Measurements from ENCODE around the gene ASB4.

Gene ASB4

GRCh38 chr7:95470452-95470851 is 15.3 kb upstream of the ASB4 start:
- H3K27me3 ChIP-seq (ENCODE audit: control insufficient read depth, insufficient read depth, low read length): no peaks in the 10 kb centered on the region
- no peak overlapping the region for H3K9ac ChIP-seq (ENCODE audit: low read length)
- H3K36me3 ChIP-seq (ENCODE audit: control insufficient read depth, insufficient read depth, low read length): no peaks in the 10 kb centered on the region
- H3K27ac ChIP-seq (ENCODE audit: low read depth, low read length): no peak overlapping the region
- H3K4me1 ChIP-seq (ENCODE audit: control insufficient read depth, insufficient read depth, low read length): no peaks in the 10 kb centered on the region
- no peak overlapping the region for H3K4me3 ChIP-seq (ENCODE audit: low read length)

GRCh38 chr7:95471071-95471470 is 14.7 kb upstream of the ASB4 start:
- H3K27me3 ChIP-seq (ENCODE audit: control insufficient read depth, insufficient read depth, low read length): no peaks in the 10 kb centered on the region
- H3K4me1 ChIP-seq (ENCODE audit: control insufficient read depth, insufficient read depth, low read length): no peaks in the 10 kb centered on the region
- no peak overlapping the region for H3K27ac ChIP-seq (ENCODE audit: low read depth, low read length)
- H3K36me3 ChIP-seq (ENCODE audit: control insufficient read depth, insufficient read depth, low read length): no peaks in the 10 kb centered on the region
- no peak overlapping the region for H3K4me3 ChIP-seq (ENCODE audit: low read length)
- no peak overlapping the region for H3K9ac ChIP-seq (ENCODE audit: low read length)

GRCh38 chr7:95472581-95473161 is 13.1 kb upstream of the ASB4 start:
- Histone ChIP-seq H3K36me3 (ENCODE audit: control insufficient read depth, insufficient read depth, low read length) (no peaks in the 10 kb centered on the region), H3K4me1 (ENCODE audit: control insufficient read depth, insufficient read depth, low read length) (no peaks in the 10 kb centered on the region), H3K27ac (ENCODE audit: low read depth, low read length) (no peak overlapping the region), H3K27me3 (ENCODE audit: control insufficient read depth, insufficient read depth, low read length) (no peaks in the 10 kb centered on the region), H3K9ac (ENCODE audit: low read length) (no peak overlapping the region), H3K4me3 (ENCODE audit: low read length) (no peak overlapping the region)

- no peaks in the 10 kb centered on the region for H3K27me3 ChIP-seq (ENCODE audit: control insufficient read depth, insufficient read depth, low read length)
- H3K4me3 ChIP-seq (ENCODE audit: low read length): no peak overlapping the region
- H3K4me1 ChIP-seq (ENCODE audit: control insufficient read depth, insufficient read depth, low read length): no peaks in the 10 kb centered on the region
- H3K9ac ChIP-seq (ENCODE audit: low read length): no peak overlapping the region
- no peak overlapping the region for H3K27ac ChIP-seq (ENCODE audit: low read depth, low read length)
- no peaks in the 10 kb centered on the region for H3K36me3 ChIP-seq (ENCODE audit: control insufficient read depth, insufficient read depth, low read length)
Measured at GRCh38 chr7:95473276-95473985, 12.3 kb upstream of the ASB4 start.

GRCh38 chr7:95476072-95476847 is 9.5 kb upstream of the ASB4 start:
- Histone ChIP-seq H3K27ac (ENCODE audit: low read depth, low read length) (no peak overlapping the region), H3K27me3 (ENCODE audit: control insufficient read depth, insufficient read depth, low read length) (no peaks in the 10 kb centered on the region), H3K4me1 (ENCODE audit: control insufficient read depth, insufficient read depth, low read length) (no peaks in the 10 kb centered on the region), H3K9ac (ENCODE audit: low read length) (no peak overlapping the region), H3K4me3 (ENCODE audit: low read length) (no peak overlapping the region), H3K36me3 (ENCODE audit: control insufficient read depth, insufficient read depth, low read length) (no peaks in the 10 kb centered on the region)

- Histone ChIP-seq H3K4me3 (ENCODE audit: low read length) (no peak overlapping the region), H3K27me3 (ENCODE audit: control insufficient read depth, insufficient read depth, low read length) (no peaks in the 10 kb centered on the region), H3K36me3 (ENCODE audit: control insufficient read depth, insufficient read depth, low read length) (no peaks in the 10 kb centered on the region), H3K27ac (ENCODE audit: low read depth, low read length) (no peak overlapping the region), H3K9ac (ENCODE audit: low read length) (no peak overlapping the region), H3K4me1 (ENCODE audit: control insufficient read depth, insufficient read depth, low read length) (no peaks in the 10 kb centered on the region)
Measured at GRCh38 chr7:95476904-95477594, 8.7 kb upstream of the ASB4 start.

- H3K27me3 ChIP-seq (ENCODE audit: control insufficient read depth, insufficient read depth, low read length): no peaks in the 10 kb centered on the region
- no peaks in the 10 kb centered on the region for H3K36me3 ChIP-seq (ENCODE audit: control insufficient read depth, insufficient read depth, low read length)
- H3K27ac ChIP-seq (ENCODE audit: low read depth, low read length): no peak overlapping the region
- H3K4me3 ChIP-seq (ENCODE audit: low read length): no peak overlapping the region
- H3K4me1 ChIP-seq (ENCODE audit: control insufficient read depth, insufficient read depth, low read length): no peaks in the 10 kb centered on the region
- H3K9ac ChIP-seq (ENCODE audit: low read length): no peak overlapping the region
Measured at GRCh38 chr7:95478272-95479037, 7.3 kb upstream of the ASB4 start.

GRCh38 chr7:95479992-95480624 is 5.6 kb upstream of the ASB4 start:
- Histone ChIP-seq H3K4me1 (ENCODE audit: control insufficient read depth, insufficient read depth, low read length) (no peaks in the 10 kb centered on the region), H3K36me3 (ENCODE audit: control insufficient read depth, insufficient read depth, low read length) (no peaks in the 10 kb centered on the region), H3K27ac (ENCODE audit: low read depth, low read length) (no peak overlapping the region), H3K9ac (ENCODE audit: low read length) (no peak overlapping the region), H3K27me3 (ENCODE audit: control insufficient read depth, insufficient read depth, low read length) (no peaks in the 10 kb centered on the region), H3K4me3 (ENCODE audit: low read length) (no peak overlapping the region)

- Histone ChIP-seq H3K4me3 (ENCODE audit: low read length) (no peak overlapping the region), H3K9ac (ENCODE audit: low read length) (no peak overlapping the region), H3K27ac (ENCODE audit: low read depth, low read length) (no peak overlapping the region), H3K27me3 (ENCODE audit: control insufficient read depth, insufficient read depth, low read length) (no peaks in the 10 kb centered on the region), H3K4me1 (ENCODE audit: control insufficient read depth, insufficient read depth, low read length) (no peaks in the 10 kb centered on the region), H3K36me3 (ENCODE audit: control insufficient read depth, insufficient read depth, low read length) (no peaks in the 10 kb centered on the region)
Measured at GRCh38 chr7:95481271-95482165, 4.2 kb upstream of the ASB4 start.

GRCh38 chr7:95482424-95482823 is 3.3 kb upstream of the ASB4 start:
- Histone ChIP-seq H3K4me3 (ENCODE audit: low read length) (no peak overlapping the region), H3K27ac (ENCODE audit: low read depth, low read length) (no peak overlapping the region)

GRCh38 chr7:95490231-95490762 is 4.6 kb downstream of the ASB4 start:
- Histone ChIP-seq H3K27me3 (ENCODE audit: control insufficient read depth, insufficient read depth, low read length) (no peaks in the 10 kb centered on the region), H3K4me1 (ENCODE audit: control insufficient read depth, insufficient read depth, low read length) (no peaks in the 10 kb centered on the region), H3K36me3 (ENCODE audit: control insufficient read depth, insufficient read depth, low read length) (no peaks in the 10 kb centered on the region), H3K27ac (ENCODE audit: low read depth, low read length) (no peak overlapping the region), H3K4me3 (ENCODE audit: low read length) (no peak overlapping the region), H3K9ac (ENCODE audit: low read length) (no peak overlapping the region)

More at GRCh38 chr7:95482424-95482823, 3.3 kb upstream of the ASB4 start:
- no peak overlapping the region for H3K9ac ChIP-seq (ENCODE audit: low read length)
- no peaks in the 10 kb centered on the region for H3K36me3 ChIP-seq (ENCODE audit: control insufficient read depth, insufficient read depth, low read length)
- H3K4me1 ChIP-seq (ENCODE audit: control insufficient read depth, insufficient read depth, low read length): no peaks in the 10 kb centered on the region
- no peaks in the 10 kb centered on the region for H3K27me3 ChIP-seq (ENCODE audit: control insufficient read depth, insufficient read depth, low read length)
